GM12872 (cell line): ENCODE data around the gene CCDC171.

Experiments
- CTCF ChIP-seq: IDR thresholded peaks from 3 replicates; pipeline ENCODE4 v1.5.1; 2011; ENCODE audit warnings: low read depth, mild to moderate bottlenecking, low read length, moderate library complexity; ENCODE audit not compliant: insufficient read depth

Gene CCDC171

GRCh38 chr9:15785584-15785983, 232.7 kb downstream of the CCDC171 start:
- no peak for TF ChIP-seq CTCF

GRCh38 chr9:15786616-15787015, 233.8 kb downstream of the CCDC171 start:
- TF ChIP-seq CTCF: no peak

- no peak for TF ChIP-seq CTCF
Observed at GRCh38 chr9:15813076-15813475, 260.2 kb downstream of the CCDC171 start.

- no peak for TF ChIP-seq CTCF
Observed at GRCh38 chr9:15824310-15824709, 271.5 kb downstream of the CCDC171 start.

GRCh38 chr9:15831384-15831783, 278.5 kb downstream of the CCDC171 start:
- no peak for TF ChIP-seq CTCF

GRCh38 chr9:15834541-15834940, 281.7 kb downstream of the CCDC171 start:
- no peak for TF ChIP-seq CTCF

- peak; percentile 70 for TF ChIP-seq CTCF
Observed at GRCh38 chr9:15837079-15837679, 284.3 kb downstream of the CCDC171 start.
